SIG-M5 (cell line): ENCODE results near the gene PIK3R2.
"Not testable (repeated sequence)": the region's sequence is repeated elsewhere in the genome, so short reads cannot be mapped to it uniquely, and the experiment has no call there.

Experiments used
- DNase-seq: peaks from one replicate; lab custom pipeline; 2025; lab: John Stamatoyannopoulos, UW

Gene PIK3R2

DNA sequence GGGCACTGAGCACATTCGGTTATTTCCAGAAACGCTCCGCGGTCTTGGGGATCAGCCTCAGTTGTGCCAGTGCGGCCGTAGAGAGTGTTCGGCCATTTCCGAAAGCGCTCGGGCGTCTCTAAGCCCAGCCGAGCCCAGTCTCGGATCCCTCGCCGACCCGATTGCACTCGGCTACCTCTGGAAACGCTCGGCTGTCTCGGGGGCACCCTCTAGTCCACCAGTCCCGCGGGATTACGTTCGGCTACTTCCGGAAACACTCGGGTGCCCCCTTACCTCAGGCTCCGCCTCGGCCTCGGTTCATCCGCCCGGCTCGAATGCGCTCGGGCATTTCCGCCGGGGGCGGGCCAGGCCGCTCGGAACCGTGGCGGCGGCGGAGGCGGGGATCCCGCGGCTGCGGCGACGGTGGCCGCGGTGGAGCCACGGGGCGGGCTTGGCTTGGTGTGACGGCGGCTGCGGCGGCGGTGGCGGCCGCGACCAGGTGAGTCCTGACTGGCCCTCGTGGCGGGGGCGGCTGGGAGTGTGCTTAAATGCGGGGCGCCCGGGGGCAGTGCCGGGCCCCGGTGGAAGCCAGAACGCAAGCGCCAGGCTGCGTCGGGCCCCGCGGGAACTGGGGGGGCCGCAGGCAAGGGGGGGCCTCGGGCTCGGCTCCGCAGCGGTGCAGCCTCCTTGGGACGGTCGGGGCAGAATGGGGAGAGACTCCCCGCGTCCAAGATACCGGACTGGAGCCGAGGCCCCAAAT is at the start of gene PIK3R2:
Gene PIK3R2 (plus strand): TSS at position 347 of the 739 bp plus-strand sequence. CDS start 2,717 bp downstream, outside the sequence.
- DNase-seq = peak; percentile 66

DNA sequence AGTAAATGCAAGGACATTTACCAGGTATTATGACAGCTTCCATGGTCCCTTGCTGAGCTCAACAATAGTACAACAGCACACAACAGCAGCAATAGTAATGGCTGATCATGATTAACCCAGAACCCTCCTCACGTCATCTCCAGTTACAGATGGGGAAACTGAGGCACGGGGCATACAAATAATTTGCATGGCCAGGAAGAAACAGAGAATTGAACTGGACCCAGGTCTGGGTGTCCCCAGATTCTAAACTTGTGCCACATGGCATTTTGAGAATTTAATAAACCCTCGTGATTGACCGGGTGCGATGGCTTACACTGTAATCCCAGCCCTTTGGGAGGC is 48.2 kb upstream of the PIK3R2 start:
- no peak for DNase-seq

DNA sequence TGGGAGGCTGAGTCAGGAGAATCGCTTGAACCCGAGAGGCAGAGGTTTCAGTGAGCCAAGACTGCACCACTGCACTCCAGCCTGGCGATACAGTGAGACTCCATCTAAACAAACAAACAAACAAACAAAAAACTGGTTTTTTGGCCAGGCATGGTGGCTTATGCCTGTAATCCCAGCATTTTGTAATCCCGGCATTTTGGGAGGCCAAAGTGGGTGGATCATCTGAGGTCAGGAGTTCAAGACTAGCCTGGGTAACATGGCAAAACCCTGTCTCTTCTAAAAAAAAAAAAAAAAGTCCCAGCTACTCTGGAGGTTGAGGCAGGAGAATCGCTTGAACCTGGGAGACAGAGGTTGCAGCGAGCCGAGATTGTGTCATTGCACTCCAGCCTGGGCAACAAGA is 47.7 kb upstream of the PIK3R2 start:
- DNase-seq = not testable (repeated sequence)

DNA sequence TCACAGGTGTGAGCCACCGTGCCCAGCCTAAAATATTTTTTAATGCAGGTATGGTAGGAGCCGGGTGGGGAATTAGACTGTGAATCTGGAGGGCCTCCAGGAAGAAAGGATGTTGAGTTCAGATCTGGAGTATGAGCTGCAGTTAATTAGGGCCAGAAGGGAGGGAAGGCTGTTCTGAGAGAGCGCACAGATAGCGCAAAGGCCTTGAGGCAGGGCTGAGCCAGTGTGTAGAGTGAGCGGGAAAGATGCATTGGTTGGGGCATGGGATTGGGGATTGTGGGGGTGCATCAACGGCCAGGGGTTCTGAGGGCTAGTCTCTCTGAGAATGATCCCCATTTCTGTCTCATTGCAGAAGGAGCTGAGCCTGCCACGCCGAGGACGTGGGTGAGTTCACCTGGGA is 45.7 kb upstream of the PIK3R2 start:
- no peak for DNase-seq

DNA sequence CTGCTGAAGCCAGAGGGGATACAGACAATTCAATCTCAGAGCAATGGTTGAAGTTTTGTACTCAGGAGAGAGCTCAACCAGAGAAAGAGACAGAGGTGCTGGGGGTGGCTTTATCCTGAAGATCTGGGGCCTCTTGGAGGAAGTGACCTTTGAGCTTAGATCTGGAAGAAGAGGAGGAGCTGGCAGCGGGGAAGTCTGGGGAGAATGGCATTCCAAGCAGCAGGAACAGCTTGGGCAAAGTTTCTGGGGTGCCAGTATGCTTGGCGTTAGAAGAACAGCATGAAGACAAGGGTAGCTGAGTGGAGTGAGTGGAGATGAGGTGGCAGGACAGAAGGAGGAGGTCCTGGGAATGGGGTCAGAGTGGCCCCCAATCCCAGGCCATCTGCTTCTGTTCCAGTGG is 44.1 kb upstream of the PIK3R2 start:
- no peak for DNase-seq

DNA sequence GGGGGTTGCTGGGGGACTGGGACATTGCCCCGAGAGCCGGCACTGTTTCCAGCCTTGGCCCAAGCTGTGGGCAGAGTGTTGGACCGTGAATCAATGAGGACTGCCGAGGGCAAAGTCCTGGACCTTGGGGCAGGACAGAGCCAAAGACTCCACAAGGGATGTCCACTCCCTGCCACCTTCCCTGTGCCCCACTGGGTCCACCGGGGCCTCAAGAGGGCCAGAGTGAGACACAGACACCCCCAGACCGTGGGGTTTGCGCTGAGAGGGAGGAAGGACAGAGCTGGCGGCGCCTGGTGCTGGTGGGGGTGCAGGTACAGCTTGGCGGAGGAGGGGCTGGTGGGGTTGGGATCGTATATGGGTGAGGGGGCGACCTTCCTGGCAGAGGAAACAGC is 43.6 kb upstream of the PIK3R2 start:
- no peak for DNase-seq

DNA sequence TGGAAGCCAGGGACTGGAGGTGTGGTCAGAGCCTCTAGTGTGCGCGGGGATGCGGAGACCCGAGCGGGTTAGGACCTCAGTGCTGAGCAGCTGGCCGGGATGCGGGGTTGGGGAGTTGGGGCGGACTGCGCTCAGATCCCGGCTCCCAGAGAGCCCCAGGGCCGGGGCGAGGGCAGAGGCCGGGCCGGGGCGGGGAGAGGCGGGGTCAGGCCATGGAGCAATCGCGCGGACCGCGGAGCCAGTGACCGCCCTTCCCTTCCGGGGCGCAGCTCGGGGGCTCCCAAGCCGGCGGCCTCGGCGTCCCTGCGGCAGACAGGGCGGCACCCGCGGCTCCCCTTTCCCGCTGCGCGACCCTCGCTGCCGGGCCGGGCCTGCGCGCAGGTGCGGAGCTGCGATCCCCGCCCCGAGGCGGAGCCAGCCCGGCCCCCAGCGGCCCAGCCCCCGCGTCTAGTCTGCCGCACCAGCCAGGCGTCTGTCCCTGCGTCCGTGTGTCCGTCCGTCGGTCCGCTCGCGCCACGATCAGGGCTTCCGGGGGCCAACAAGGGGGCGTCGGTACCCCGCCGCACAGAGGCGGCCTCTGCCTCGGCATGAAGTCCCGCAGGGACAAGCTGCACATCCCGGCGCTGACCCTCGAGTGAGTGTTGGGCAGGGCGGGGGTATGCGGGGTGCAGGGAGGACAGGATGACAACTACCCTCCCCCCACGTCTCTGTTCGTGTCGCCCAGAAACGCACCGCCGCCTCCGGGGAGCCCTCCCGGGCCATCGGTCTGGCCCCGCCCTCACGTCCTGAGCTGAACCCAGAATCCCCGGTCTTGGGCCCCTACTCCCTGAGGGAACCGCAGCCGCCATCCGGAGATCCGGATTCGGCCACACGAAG is 43.0 kb upstream of the PIK3R2 start:
- DNase-seq = no peak

DNA sequence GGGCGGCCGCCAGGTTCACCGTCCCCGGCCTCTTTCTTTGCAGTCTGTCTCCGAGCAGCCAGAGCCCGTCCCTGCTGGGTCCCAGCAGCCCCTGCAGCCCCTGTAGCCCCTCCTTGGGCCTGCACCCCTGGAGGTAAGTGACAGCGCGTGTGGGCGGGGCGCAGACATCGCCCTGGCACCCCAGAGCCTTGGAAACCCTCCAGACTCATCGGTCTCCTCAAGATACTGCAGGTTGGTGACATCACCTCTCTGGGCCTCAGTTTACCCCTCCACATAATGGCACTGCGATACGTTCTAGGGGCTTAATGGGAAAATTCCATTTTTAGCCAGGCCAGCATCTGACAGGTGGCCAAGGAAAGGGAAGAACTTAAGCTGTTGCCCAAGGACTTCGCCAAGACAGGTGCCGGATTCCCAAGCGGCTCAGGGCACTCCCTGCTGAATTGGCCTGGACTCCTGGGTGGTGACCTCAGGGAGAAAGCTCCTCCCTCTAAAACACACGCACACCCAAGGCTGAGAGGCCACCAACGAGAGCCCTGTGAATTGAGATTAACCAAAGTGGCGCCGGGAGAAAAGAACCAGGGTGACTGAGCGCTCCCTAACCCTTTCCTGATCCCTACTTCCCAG is 42.2 kb upstream of the PIK3R2 start:
- no peak for DNase-seq

DNA sequence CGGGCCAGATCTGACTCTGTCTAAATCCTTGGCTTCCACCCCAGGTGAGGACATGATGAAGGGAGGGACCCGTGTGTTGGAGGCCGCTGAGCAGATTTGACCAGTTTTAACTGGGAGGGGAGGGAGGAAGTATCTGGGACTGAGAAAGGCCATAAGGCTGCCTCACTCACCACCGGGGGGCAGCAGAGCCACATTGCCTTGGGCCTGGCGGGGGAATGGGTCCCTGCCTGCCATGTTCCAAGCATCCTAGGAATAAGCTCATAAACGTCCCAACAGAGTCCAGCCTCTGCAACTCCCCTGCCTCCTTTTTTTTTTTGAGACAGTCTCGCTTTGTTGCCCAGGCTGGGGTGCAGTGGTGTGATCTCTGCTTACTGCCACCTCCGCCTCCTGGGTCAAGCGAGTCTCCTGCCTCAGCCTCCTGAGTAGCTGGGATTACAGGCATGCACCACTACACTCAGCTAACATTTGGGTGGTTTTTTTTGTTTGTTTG is 39.9 kb upstream of the PIK3R2 start:
- DNase-seq = no peak

DNA sequence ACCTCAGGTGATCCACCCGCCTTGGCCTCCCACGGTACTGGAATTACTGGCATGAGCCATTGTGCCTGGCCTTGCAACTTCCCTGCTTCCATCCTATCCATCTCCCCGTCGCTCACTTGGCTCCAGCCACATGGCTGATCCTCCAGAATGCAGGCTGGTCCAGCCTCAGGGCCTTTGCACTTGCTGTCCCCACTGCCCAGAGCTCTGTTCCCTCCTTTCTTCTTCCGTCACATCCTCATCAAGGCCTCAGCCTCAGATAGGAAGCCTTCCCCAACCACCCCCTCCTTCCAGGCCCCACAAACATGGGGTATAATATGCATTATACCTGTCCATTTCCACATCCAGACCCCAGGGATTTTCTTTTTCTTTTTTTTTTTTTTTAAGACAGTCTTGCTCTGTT is 39.1 kb upstream of the PIK3R2 start:
- DNase-seq = no peak

DNA sequence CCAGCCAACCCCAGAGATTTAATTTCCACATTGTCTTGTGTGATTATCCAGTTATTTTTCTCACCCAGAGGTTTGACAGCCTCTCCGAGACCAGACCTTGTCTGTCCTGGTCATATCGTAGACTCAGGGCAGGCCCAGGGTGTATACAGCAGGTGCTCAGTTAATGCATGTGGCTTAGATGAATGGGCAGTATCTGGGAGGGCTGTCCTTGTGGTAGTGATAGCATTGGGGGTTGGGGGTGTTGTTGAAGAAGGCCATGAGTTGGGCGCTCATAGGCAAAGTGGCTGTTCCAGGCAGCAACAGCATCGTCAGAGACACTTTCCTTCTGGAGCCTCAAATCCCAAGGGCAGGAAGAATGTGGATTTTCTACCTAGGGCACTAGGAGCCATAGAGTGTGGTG is 38.5 kb upstream of the PIK3R2 start:
- no peak for DNase-seq

DNA sequence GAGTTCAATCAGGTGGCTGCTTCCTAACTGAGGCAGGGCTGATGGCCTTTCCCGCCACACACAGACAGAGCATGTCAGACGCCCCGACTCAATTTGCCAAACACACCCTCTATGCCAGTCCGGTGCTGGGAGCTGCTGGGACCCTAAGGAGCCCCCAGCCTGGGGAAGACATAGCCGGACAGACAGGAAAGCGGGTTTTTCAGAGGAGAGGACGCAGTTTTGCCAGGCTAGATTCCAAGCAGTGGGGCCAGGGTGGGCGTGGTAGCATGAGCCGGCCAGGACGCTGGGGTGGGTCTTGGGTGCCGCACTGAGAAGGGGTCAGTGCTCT is 35.6 kb upstream of the PIK3R2 start:
- DNase-seq = no peak

DNA sequence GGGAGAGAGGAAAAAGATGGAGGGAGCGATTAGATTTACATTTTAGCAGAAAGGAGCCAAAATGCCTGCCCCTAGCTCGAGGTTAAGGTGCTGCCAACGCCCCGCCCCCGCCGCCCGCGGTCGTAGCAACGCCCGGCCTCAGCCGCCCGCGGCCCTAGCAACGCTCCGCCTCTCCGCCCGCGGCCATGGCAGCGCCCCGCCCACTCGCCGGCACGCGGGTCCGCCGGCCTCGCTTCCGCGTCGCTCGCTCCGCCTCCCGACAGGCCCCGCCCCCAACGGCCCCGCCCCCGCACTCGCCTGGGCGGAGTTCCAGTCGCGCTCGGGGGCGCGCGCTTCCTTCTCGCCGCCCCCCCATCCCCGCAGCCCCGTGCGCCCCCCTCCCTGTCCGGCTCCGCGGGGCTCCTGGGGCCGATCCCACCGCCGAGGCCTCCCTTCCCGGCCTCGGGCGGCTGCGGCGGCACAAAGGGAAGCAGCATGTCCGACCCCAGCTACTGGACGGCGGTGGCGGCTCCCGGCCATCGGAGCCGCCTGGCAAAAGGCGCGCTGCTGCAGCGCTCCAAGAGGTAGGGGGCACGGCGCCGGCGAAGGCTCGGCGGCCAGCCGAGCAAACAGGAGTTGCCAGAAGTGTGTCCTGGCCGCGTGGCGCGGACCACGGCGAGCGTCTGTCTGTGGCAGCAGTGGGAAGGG is 35.1 kb upstream of the PIK3R2 start:
- DNase-seq = no peak

DNA sequence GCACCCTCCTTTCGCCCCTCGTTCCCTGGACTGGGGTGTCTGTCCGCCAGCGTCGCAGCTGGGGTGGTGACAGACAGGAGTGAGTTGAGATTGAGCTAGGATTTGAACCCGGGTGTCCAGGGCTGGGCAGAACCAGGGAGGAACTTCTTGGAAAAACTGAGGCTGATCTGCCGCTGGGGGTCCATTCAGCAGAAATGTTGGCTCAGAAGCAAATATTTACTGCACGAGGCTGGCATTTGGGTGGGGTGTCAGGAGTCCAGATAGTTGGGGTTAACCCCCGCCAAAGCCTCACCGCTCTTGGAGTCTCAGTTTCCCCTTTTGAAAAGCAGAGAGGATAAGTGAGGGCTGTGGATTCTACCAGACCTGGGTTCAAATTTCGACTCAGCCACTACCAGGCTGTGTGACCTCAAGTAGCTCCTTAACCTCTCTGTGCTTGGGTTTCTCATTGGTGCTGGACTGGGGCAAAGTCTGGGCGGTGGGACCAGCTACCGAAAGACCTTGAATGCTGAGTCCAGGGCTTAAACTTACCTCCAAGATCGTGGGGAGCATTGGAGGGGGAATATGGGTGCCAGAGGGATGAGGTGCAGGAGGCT is 34.4 kb upstream of the PIK3R2 start:
- no peak for DNase-seq

DNA sequence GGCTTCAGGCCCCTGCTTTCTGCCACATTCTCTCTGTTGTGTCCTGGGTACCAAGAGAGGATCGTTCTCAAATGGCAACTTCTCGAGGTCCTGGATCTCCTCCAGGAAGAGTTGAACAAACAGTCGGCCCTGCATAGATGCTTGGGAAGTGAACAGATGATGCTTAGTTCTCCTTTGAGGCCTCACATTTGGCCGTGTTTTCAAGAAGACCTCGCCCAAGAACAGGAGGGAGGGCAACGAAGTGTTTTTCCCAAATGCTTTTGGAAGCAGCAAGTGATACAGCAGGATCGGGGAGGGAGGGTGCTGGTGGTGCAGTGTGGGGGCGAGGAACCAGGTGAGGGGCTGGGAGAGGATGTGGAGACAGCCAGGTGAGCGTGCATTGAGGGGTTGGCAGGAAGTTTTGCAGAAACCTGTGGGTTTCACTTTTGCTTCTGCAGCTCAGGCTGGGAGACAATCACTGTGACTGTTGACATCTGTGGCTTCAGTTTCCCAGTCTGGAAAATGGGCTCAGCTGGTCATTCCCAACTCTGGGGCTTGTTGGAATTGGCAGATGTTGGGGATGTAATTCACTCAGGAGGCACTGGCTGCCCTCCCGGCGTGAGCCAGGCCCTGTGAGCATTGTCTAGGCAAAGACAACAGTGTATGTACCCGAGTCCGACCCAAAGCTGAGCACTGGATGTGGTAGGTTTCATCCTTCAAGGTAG is 33.8 kb upstream of the PIK3R2 start:
- no peak for DNase-seq

DNA sequence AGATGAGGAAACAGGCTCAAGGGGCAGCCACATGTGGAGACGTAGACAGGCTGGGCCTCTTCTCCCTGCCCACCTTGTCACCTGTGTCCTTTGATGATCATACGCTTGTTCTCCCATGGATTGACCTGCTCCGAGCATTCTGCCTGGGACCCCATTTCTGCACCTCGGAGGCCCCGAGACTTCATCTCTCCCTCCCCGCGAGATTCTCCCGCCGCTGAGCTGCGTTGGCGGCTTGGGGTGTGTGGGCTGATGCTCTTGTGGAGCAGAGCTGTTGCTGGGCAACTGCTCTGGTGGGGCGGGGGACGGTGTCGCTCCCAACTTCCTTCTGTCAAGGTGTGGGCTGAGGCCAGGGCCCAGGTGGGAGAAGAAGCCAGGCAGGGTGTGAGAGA is 33.3 kb upstream of the PIK3R2 start:
- DNase-seq = no peak

DNA sequence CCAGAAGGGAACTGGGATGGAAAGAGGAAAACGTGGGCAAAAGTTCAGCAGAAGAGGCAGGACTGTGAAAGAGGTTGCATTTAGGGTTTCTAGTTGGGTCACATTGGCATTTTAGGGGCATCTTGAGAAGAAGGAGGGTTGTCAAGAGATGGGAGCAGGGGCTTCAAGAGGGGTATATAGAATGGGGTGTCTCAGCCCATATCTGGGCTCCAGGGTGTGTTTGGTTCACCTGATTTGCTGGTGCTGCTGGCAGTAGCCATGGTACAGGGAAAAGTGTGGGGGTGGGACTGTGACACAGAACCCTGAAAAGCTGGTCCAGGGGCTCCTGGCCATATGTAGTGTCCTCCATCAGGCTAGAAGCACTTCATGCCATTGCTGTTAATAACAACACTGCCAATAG is 32.8 kb upstream of the PIK3R2 start:
- DNase-seq = no peak

DNA sequence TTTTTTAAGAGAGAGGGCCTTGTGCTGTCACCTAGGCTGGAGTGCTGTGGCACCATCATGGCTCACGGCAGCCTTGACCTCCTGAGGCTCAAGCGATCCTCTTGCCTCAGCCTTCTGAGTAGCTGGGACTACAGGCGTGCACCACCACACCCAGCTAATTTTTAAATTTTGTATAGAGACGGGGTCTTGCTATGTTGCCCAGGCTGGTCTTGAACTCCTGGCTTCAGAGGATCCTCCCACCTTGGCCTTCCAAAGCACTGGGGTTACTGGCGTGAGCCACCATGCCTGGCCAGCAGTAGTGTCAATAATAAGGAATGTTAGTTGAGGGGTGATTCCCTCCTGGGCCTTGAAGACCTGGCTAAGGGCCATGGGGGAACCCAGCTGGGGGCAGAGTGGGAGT is 31.8 kb upstream of the PIK3R2 start:
- DNase-seq = no peak

DNA sequence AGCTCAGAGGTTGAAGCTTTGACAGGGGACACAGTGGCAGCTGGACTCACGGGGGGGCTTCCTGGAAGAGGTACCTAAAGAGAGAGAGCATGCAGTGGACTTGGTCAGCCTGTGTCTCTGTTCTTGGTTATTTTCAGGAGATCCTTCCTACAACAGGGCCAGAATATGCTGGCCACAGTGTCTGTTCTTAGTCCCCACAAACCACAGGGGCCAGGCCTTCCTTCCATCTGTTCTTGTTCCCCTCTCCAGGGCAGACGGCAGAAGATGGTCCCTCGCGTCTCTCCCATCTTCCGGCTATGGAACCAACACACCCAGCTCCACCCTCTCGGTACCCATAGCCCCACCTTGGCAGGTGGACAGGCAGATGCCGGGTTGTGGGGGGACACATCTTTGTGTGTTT is 30.5 kb upstream of the PIK3R2 start:
- DNase-seq = no peak

DNA sequence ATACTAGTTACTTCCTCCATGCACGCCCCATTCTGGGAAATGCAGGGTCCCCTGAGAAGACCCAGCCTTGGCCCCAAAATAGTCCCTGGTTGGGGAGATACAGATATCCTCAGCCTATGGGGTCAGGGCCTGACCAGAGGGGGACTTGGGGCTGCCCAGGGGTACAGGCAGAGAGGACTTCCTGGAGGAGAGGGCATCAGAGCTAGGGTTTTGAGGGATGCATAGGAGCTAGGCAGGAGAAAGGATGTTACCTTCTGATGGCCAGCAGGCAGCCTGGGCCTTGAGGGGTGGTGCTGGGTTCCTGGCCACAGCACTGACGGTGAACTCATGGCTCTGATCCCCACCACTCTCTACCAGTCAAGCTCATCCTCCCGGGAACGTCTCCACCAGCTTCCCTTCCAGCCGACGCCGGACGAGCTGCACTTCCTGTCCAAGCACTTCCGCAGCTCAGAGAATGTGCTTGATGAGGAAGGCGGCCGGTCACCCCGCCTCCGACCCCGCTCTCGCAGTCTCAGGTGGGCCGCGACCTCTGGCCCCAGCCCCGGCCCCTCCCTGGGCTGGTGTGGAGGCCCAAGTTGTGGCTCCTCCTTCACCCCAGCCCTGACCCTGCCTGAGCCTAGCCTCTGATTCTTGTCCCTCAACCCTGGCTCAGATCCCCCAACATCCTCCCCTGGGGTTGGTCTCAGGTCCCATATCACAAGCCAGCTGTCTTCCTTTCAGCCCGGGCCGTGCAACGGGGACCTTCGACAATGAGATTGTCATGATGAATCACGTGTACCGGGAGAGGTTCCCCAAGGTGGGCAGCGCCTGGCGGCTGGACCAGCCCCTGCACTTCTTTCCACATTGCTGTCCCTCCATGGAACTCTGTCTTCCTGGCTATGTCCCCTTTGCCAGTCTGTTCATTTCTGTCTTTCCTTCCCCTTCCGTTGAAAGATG is 29.8 kb upstream of the PIK3R2 start:
- DNase-seq = no peak
